ENCODE data around the gene HSF2BP. TPM values are rescaled to one million over a fixed set of nuclear protein-coding genes. Genes with fewer than 3 reads are reported as not detected.
A peak's percentile ranks its signal among the peaks of the same experiment; 100 is the strongest.
"Not testable (repeated sequence)": the region's sequence is repeated elsewhere in the genome, so short reads cannot be mapped to it uniquely, and the experiment has no call there.

Gene HSF2BP
- total RNA-seq, 1 donor from 2014 or later: 0.75 TPM

DNA sequence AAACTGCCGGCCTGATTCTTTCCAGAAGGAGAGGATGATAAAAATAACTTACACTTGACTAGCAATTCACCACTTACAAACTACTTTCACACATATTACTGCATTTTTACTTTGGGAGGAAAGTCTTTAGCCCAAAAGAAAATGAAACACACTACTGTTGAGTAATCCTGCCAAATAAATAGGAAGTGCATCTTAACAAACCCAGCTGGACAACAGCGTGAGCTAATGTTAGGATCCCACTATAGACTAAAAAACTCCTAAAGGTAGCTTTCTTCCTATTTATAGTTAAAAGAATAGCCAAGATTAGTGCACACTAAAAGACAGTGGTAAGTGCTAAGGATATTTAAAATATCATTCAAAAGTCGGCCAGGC lies 83.8 kb downstream of the HSF2BP start:
- Histone ChIP-seq H3K27me3 (no peaks in the 10 kb centered on the region), H3K27ac (peak overlapping the region; percentile 71 to 81), H3K9me3 (no peaks in the 10 kb centered on the region), H3K36me3 (no peaks in the 10 kb centered on the region), H3K4me1 (peaks cover 0 to 4% of the 10 kb centered on the region in 2 donors), H3K4me3 (no peak overlapping the region)
- TF ChIP-seq, protein P1, sequence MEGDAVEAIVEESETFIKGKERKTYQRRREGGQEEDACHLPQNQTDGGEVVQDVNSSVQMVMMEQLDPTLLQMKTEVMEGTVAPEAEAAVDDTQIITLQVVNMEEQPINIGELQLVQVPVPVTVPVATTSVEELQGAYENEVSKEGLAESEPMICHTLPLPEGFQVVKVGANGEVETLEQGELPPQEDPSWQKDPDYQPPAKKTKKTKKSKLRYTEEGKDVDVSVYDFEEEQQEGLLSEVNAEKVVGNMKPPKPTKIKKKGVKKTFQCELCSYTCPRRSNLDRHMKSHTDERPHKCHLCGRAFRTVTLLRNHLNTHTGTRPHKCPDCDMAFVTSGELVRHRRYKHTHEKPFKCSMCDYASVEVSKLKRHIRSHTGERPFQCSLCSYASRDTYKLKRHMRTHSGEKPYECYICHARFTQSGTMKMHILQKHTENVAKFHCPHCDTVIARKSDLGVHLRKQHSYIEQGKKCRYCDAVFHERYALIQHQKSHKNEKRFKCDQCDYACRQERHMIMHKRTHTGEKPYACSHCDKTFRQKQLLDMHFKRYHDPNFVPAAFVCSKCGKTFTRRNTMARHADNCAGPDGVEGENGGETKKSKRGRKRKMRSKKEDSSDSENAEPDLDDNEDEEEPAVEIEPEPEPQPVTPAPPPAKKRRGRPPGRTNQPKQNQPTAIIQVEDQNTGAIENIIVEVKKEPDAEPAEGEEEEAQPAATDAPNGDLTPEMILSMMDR (IDR thresholded peaks at IDR 0.05): no peak
- intact Hi-C loops (cut with DNase I): no loop called here
- no peak for DNase-seq (ENCODE audit: low spot score in 2 of 2)

DNA sequence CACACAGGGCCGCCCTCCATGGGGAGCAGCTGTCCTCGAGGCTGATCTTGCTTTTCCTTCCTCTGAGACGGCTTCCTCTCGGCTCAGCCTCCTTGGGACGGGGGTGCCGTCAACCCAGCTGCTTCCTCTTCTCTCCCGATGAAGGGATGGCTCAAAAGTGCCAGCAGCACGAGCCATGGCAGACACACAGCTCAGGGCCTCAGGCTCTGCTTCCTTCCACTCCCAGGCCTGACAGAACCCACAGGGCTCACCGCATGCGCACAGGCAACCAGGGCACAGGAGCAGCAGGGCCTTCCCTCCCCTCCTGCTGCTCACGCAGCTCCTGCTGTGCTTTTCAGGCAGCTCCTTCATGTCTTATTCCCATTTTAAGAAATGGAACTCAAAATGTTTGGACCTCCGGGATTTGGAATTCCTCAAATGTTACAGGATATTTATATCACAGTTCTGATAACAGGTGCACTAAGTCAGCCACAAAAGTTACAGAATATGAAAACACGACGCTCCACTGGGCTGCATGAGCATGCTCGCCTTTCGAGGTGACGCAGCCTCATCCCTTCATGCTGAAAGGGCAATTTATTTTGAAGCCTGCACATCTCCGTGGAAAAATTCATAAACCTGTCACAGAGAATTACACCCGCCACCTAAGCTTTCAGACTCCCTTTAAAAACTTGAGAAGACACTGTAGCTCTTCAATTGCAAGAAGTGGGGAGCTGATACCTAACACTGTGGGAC lies 84.4 kb downstream of the HSF2BP start:
- TF ChIP-seq, protein P1 (IDR thresholded peaks at IDR 0.05): no peak
- no peak overlapping the region for H3K4me3 ChIP-seq
- DNase-seq (ENCODE audit: low spot score in 2 of 2): peak; percentile 19 to 73
- no peaks in the 10 kb centered on the region for H3K27me3 ChIP-seq
- no peaks in the 10 kb centered on the region for H3K36me3 ChIP-seq
- peak overlapping the region; percentile 71 to 81 for H3K27ac ChIP-seq
- H3K9me3 ChIP-seq: no peaks in the 10 kb centered on the region
- intact Hi-C loops (cut with DNase I): no loop called here
- H3K4me1 ChIP-seq: peaks cover 0 to 4% of the 10 kb centered on the region in 2 donors

DNA sequence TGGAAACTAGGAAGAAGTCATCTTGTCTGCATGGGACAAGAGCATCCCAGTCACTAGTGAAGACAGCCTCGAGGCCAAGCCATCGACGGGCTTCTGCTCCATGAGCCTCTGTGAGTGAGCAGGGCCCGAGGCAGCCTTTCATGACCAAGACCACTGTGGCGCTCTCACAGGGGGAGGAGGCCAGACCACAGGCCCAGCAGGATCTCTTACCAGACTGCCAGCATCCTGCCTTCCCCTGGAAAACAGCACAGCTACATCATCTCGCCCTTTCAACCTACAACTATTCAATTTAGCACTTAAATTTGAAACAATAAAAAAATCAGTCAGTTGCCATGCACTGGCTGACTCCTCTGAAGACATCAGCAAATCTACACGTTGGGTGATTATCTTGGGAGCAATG lies 85.4 kb downstream of the HSF2BP start:
- Histone ChIP-seq H3K4me1 (peaks cover 0 to 4% of the 10 kb centered on the region in 2 donors), H3K27ac (peak overlapping the region in 1 of 2 donors; percentile 81)

DNA sequence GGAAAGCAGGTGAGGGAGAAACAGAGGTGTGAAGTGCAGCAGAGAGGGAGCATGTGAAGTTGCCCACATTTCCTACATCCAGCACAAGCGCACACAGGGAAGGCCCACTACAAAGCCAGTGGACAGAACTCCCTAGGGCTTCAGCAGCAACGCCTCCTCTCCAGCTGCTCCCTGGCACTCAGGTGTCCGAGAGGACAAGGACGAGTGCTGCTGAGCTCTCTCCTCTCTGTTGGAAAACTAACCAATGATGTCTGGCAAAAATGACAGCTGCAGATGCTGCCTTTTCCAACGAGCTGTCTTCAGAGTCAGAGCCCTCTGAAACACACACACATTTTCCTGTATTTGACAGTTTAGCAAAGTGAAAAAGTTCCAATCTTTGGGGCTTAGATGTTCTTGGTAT lies 86.8 kb downstream of the HSF2BP start:
- H3K36me3 ChIP-seq: no peaks in the 10 kb centered on the region
- DNase-seq (ENCODE audit: low spot score in 2 of 2): no peak
- intact Hi-C loops (cut with DNase I): no loop called here
- TF ChIP-seq, protein P1 (IDR thresholded peaks at IDR 0.05): no peak
- no peaks in the 10 kb centered on the region for H3K9me3 ChIP-seq
- H3K27me3 ChIP-seq: no peaks in the 10 kb centered on the region
- no peak overlapping the region for H3K4me3 ChIP-seq
- H3K27ac ChIP-seq: no peak overlapping the region
- peaks cover 0 to 4% of the 10 kb centered on the region in 2 donors for H3K4me1 ChIP-seq

More for the DNA sequence above, 85.4 kb downstream of the HSF2BP start:
- intact Hi-C loops (cut with DNase I): no loop called here
- TF ChIP-seq, protein P1 (IDR thresholded peaks at IDR 0.05): no peak
- Histone ChIP-seq H3K36me3 (no peaks in the 10 kb centered on the region), H3K9me3 (no peaks in the 10 kb centered on the region), H3K27me3 (no peaks in the 10 kb centered on the region), H3K4me3 (no peak overlapping the region)
- no peak for DNase-seq (ENCODE audit: low spot score in 2 of 2)

DNA sequence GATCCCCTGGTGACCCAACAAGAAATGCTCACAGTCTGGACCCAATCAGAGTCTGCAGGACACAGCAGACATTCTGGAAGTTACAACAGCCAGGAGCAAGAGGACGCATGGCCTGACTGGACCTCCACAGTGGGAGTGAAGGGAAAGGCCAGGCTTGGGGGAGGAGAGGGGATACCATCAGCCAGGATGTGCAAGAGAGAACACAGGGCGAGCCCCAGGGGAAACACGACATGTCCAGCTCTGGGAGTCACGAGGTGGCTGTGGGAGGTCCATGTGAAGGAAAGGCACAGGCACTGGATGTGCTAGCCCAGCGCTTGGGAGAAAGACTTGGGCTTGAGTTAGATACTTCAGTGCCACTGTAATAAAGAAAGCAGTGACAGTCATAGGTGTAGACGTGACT lies 87.3 kb downstream of the HSF2BP start:
- TF ChIP-seq, protein P1 (IDR thresholded peaks at IDR 0.05): no peak
- no peak for DNase-seq (ENCODE audit: low spot score in 2 of 2)
- no peak overlapping the region for H3K27ac ChIP-seq
- no peaks in the 10 kb centered on the region for H3K36me3 ChIP-seq
- no peaks in the 10 kb centered on the region for H3K9me3 ChIP-seq
- intact Hi-C loops (cut with DNase I): no loop called here
- no peaks in the 10 kb centered on the region for H3K27me3 ChIP-seq
- H3K4me1 ChIP-seq: peaks cover 0 to 4% of the 10 kb centered on the region in 2 donors
- no peak overlapping the region for H3K4me3 ChIP-seq

DNA sequence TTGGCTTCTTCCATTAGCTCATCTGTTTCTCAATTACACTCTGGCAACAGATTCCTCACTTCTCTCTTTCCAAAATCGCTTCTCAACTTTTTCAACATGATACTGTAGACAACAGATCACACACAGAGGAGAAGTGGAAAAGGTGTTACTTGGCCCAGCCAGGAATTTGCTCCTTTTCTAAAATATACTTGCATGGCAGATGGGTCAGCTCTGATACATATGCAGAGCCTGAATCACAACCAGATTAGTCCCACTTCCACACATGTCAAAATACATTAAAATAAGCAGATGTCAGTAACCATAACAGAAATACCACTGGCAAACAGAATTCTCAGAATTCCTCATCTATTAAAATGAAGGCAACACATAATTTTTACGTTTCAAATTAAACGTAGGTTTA lies 89.1 kb downstream of the HSF2BP start:
- H3K4me1 ChIP-seq; H3K27me3 ChIP-seq; DNase-seq (ENCODE audit: low spot score in 2 of 2); H3K36me3 ChIP-seq; H3K27ac ChIP-seq; intact Hi-C loops (cut with DNase I); H3K9me3 ChIP-seq; H3K4me3 ChIP-seq: not testable (repeated sequence)

DNA sequence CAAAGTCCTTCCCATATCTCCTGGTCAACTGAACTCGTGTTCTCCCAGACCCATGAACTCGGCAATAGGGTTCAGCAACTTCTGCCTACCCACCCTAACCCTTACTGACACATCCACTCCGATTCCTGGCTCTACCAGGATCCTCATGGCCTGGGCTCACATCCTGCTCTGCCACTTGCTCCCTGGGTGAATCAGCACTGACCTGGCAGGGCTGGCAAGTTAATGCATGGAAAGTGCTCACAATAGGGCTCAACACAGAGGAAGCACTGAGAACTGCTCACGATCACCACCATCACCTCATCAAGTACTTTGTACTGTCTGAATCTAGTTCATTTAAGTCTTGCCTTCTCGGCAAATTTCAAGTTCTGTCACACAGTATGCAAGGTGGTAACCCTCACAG lies 96.8 kb downstream of the HSF2BP start:
- H3K27ac ChIP-seq; intact Hi-C loops (cut with DNase I); DNase-seq (ENCODE audit: low spot score in 2 of 2); H3K36me3 ChIP-seq; H3K9me3 ChIP-seq; H3K4me1 ChIP-seq; H3K27me3 ChIP-seq; H3K4me3 ChIP-seq: not testable (repeated sequence)

DNA sequence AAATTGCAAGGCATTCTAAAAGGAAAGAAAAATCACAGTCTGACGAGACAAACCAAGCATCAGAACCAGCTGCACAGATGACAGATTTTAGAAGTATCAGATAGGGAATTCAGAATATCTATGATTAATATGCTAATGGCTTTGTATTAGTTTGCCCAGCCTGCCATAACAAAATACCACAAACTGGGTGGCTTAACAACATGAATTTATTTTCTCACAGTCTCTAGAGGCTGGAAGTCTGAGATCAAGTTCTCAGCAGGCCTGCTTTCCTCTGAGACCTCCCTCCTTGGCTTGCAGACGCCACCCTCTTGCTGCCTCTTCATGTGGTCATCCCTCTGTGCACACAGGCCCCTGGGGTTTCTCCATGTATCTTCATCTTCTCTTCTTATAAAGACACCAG lies 118.7 kb downstream of the HSF2BP start:
- H3K9me3 ChIP-seq; H3K4me1 ChIP-seq; H3K27ac ChIP-seq; DNase-seq (ENCODE audit: low spot score in 2 of 2); H3K27me3 ChIP-seq; H3K4me3 ChIP-seq; H3K36me3 ChIP-seq; intact Hi-C loops (cut with DNase I): not testable (repeated sequence)

DNA sequence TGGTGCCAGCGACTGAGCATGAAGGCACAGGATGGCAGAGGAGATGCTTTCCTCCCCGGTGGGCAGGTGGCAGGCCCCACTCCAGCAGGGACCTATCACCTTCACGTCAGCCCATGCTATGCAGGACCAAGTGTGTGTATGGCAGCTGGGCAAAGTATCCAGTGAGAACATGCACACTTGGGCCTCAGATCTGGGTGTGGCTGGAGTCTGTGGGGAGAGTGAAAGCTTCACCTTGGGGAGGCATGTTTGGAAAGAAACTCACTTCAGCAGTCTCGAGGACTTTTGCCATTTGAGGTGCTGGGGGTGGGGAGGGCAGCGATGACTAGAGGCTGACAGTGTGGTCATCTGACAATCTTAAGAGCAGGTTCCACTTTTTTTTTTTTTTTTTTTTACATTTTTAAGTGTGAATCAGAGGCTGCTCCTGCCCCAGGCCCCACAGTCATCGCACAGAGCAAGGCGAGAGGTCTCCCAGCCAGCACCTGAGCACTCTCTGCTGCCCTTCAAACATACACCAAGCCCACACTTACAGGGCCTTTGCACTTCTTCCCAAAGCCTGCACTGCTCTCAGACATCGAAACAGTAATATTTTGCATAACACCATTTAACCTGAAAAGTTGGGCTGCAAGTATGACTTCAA lies 136.7 kb downstream of the HSF2BP start:
- H3K4me3 ChIP-seq; H3K36me3 ChIP-seq; intact Hi-C loops (cut with DNase I); DNase-seq (ENCODE audit: low spot score in 2 of 2); H3K4me1 ChIP-seq; H3K27me3 ChIP-seq; H3K9me3 ChIP-seq; H3K27ac ChIP-seq: not testable (repeated sequence)

All from ascending aorta (tissue), 2 donors.